Germinal center (tissue), 1 donor: ENCODE results near the gene TIMP3.

ENCODE experiments used
- DNase-seq: peaks from one replicate; pipeline ENCODE4 v3.0.0; 2012; ENCODE audit warnings: mixed read lengths, low spot score

The TIMP3 gene

DNA sequence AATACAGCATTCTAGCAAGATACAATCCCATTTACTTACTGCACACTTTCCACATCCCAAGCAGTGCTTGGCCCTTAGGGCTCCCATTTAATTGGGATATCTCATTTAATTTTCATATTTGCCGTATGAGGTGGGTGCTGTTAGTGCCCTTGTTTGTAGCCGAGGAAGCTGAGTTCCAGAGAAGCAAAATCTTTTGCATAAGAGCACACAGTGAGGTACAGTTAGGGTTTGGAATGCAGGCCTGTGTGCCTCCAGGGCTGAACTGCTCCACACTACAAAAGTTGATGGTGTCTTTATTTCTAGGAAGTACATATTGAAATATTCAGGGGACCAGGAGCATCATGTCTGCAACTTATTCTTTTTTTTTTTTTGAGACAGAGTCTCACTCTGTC, 15.5 kb upstream of the TIMP3 start:
- DNase-seq = no peak

DNA sequence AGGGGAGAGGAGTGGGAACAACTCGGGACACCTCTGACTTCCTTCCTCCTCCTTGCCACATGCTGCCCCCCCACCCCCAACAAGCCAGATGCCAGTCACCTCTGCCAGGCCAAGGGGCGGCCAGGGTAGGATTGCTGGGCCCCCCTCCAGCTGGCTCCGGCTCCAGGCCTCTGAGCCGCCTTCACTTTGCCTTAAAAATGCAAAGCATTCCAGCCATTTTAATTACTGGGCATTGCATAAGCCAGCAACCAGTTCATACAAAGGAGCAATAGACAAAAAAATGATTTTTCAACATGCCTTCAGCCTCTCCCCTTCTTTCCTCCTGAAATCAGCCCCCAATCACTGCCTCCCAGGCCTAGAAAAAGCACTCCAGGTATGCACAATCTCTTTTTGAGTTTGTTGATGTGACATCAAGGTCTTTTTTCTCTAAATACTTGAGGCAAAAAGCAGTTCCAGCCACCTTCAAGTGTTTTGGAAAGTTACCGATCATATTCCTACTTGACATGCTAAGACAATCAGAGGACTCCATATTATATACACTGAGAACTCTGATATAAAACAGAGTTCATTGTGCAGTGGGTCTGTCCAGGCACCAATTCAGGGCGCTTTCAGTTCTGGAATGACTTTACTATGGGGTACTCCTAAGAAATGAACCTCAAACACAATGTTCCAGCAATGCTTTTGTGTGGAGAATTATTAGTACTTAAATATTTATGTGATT, 12.4 kb upstream of the TIMP3 start:
- DNase-seq = no peak

- DNase-seq = no peak
Observed at GRCh38 chr22:32789797-32790620, 11.5 kb upstream of the TIMP3 start.

DNA sequence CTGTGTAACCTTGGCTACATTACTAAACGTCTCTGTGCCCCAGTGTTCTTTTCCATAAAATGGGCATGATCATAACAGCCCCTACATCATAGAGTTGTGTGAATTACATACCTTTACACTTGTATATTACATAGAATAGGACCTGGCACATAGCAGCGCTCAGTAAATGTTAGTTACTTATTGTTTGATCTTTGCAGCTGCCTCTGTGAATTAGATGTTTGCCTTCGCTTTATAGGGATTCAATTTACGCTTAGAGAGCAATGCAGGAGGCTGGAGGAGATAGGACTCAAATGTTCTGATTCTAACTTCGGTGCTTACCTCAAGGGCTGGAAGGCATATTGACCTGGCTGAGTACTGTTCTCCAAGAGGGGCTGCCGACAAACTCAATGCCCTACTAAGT, 10.4 kb upstream of the TIMP3 start:
- DNase-seq = no peak

DNA sequence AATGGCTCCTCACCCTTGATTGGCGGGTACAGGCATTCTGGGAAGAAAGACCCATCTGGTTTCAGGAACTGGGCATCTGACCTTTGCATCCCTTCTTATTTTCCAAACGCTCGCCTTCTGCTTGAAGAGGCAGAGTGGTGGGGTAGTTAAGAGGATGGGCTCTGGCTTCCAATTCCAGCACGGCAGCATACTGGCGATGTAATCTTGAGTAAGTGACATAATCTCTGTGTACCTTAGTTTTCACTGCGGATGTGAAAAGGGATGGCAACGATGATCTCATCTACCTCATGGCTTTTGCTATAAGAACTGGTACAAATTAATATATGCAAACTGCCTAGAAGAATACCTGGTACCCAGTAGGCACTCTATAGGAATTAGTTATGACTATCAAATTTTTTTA, 10.0 kb upstream of the TIMP3 start:
- DNase-seq = no peak

GRCh38 chr22:32793589-32793988, 7.9 kb upstream of the TIMP3 start:
- DNase-seq = no peak

- no peak for DNase-seq
Observed at GRCh38 chr22:32794449-32795213, 6.9 kb upstream of the TIMP3 start.

DNA sequence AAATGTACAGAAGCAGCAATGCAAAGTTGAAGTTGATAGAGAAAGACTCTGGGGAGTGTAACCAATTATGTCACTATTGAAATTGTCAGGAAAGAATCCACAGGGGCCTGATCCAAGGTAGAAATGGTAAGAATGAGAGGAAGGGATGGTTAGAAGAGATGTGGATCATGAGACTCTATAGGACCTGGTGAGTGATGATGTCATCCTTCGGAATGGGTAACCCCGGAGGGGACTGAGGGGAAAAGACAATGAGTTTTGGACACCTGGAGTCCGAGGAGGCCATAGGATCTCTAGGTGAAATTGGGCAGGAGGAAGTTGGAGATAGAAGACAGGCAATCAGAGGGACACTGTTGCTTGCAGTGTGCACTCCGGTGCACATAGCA, 6.3 kb upstream of the TIMP3 start:
- no peak for DNase-seq

- DNase-seq = peak; percentile 47
Observed at GRCh38 chr22:32796865-32797573, 4.5 kb upstream of the TIMP3 start.

GRCh38 chr22:32799496-32799895, 2.0 kb upstream of the TIMP3 start:
- no peak for DNase-seq

GRCh38 chr22:32800158-32800882, 1.2 kb upstream of the TIMP3 start:
- DNase-seq = no peak

GRCh38 chr22:32800994-32801536, 440 bp upstream of the TIMP3 start:
- no peak for DNase-seq

DNA sequence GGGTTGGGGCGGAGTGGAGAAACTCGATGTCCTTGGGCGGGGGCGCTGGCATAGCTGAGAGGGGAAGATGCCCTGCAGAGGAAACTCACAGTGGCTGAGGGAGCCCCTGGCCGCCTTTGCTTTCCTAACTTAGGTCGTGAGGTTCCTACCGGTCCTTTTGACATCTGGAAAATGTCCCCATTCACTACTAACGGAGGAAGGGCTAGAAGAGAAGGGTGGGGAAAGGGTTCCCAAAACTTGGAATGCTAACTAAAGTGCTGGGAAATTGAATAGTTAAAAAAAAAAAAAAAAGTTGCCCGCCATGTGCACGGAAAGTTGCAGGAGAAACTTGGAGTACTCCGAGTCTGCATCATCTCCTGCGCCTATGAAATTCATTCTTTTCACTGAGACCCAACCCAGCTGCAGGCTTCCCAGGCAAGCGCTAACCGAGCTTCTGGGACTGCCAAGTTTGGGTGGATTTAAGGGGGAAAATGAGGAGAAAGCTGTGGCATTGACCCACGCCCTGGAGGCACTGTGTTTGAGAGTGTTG, 796 bp downstream of the TIMP3 start:
- no peak for DNase-seq

DNA sequence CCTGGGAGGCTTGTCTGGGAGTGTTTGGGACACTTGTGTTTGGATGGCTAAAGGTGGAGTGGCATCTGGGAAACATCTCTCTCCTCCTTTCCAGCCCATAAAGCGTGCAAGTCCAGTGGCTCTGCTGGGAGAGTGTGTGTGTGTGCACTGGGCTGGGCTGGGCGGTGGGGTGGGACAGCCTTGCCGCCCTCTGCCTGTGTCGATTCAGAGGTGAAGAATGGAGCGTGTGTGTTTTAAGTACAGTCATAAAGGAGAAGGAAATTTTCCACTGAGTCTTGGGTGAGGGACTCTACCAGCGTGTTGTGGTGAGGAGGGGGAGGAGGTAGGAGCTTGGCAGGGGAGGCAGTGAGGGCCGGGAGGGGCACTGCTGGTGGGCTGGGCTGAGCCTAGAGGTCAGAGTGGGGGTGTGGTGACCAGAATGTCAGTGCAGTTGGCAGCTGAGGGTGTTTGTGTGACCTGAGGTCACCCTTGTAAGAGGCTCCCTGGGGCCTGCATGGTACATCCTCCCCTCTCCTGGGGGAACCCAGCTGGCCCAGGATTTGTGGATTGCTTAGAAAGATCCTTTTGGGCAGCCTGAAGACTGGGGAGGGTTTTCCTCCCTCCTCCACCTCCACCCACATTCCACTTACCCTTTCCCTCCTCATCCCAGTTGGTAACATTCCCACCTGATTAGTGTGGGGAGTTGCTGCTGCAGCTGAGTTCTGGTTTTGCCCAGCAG, 1.7 kb downstream of the TIMP3 start:
- no peak for DNase-seq

DNA sequence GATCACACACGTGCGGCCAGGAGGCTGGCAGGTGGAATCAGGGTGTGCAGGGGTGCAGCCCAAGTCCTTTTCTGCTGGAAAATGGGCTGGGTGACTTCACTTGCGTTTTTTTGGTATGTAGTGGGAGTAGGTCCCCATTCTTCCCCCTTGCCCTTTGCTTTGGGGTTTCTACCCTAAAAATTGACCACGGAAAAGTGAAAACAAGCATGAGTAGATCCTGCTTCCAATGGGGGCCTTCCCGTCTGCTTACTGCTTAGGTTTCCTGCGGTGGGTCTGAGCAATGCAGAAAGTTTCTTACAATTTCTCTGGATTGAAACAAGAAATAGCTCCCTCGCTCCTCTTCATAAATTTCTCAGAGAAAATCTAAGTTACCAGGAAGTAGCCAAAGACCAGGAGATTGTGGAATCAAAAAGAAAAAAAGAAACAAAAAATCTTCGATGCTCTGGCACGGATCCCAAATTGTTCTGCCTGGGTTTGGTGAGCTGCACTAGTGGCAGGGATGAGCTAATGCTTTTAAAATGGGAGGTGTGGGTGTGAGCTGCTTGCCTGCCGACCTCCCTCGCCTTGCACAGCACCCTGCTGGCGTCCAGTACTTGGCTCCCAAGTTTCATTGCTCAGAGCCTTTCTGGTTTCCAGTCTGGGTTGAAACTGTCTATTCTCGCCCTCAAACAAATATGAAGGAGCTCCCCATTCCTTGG, 2.4 kb downstream of the TIMP3 start:
- no peak for DNase-seq

GRCh38 chr22:32804531-32805360, 3.2 kb downstream of the TIMP3 start:
- DNase-seq = no peak

GRCh38 chr22:32805361-32805881, 3.9 kb downstream of the TIMP3 start:
- DNase-seq = no peak

GRCh38 chr22:32806296-32806695, 4.8 kb downstream of the TIMP3 start:
- DNase-seq = no peak

GRCh38 chr22:32808038-32808445, 6.5 kb downstream of the TIMP3 start:
- DNase-seq = no peak
